Astrocyte (in vitro differentiated cells and primary cell): ENCODE measurements around the gene TGFB1. TPM values are rescaled to one million over a fixed set of nuclear protein-coding genes. Genes with fewer than 3 reads are reported as not detected.
"Not testable (repeated sequence)": the region's sequence is repeated elsewhere in the genome, so short reads cannot be mapped to it uniquely, and the experiment has no call there.

ENCODE experiments used
- DNase-seq: peaks from one replicate; pipeline ENCODE4 v3.0.0-alpha.2; 2010; ENCODE audit warnings: low read depth
- FAIRE-seq: peaks from 2 replicates; lab custom pipeline; 2011; peaks lifted over from hg19 to GRCh38; lab: Jason Lieb, UNC
- H2AFZ ChIP-seq: 2 replicates; pipeline ENCODE4 v1.6.0; 2012; ENCODE audit warnings: low read depth, low read length, inconsistent platforms
- H3K27ac ChIP-seq: 2 replicates; pipeline ENCODE4 v1.5.1; 2011; ENCODE audit warnings: low read depth, low read length, inconsistent platforms
- H3K27me3 ChIP-seq: 2 replicates; pipeline ENCODE4 v1.6.0; 2011; ENCODE audit warnings: low read length, inconsistent platforms; ENCODE audit not compliant: insufficient read depth
- H3K36me3 ChIP-seq: 2 replicates; pipeline ENCODE4 v1.5.1; 2011; ENCODE audit warnings: low read length, inconsistent platforms; ENCODE audit not compliant: insufficient read depth
- H3K4me1 ChIP-seq: 2 replicates; pipeline ENCODE4 v1.5.1; 2011; ENCODE audit warnings: low read length, inconsistent platforms; ENCODE audit not compliant: insufficient read depth
- H3K4me2 ChIP-seq: 2 replicates; pipeline ENCODE4 v1.6.0; 2012; ENCODE audit warnings: low read length, inconsistent platforms
- H3K4me3 ChIP-seq: 2 replicates; pipeline ENCODE4 v1.5.1; 2011; ENCODE audit warnings: low read depth, mild to moderate bottlenecking, low read length, inconsistent platforms; ENCODE audit not compliant: insufficient read depth
- H3K79me2 ChIP-seq: 2 replicates; pipeline ENCODE4 v1.6.0; 2012; ENCODE audit warnings: mild to moderate bottlenecking, low read length, inconsistent platforms; ENCODE audit not compliant: insufficient read depth
- H3K9ac ChIP-seq: 2 replicates; pipeline ENCODE4 v1.6.0; 2012; ENCODE audit warnings: mild to moderate bottlenecking, low read length, inconsistent platforms
- H3K9me3 ChIP-seq: 2 replicates; pipeline ENCODE4 v1.5.1; 2012; ENCODE audit warnings: low read depth, mild to moderate bottlenecking, low read length, inconsistent platforms; ENCODE audit not compliant: insufficient read depth
- H4K20me1 ChIP-seq: 2 replicates; pipeline ENCODE4 v1.6.0; 2012; ENCODE audit warnings: low read length, inconsistent platforms; ENCODE audit not compliant: insufficient read depth
- H3K27ac Mint-ChIP-seq: one replicate; pipeline ENCODE4 v1.8.0; 2021; ENCODE audit warnings: mild to moderate bottlenecking, mixed read lengths; ENCODE audit not compliant: unreplicated experiment
- H3K27me3 Mint-ChIP-seq: one replicate; pipeline ENCODE4 v1.8.0; 2021; ENCODE audit warnings: low read depth, mixed read lengths; ENCODE audit not compliant: unreplicated experiment
- H3K36me3 Mint-ChIP-seq: one replicate; pipeline ENCODE4 v1.8.0; 2021; ENCODE audit warnings: low read depth, mixed read lengths; ENCODE audit not compliant: unreplicated experiment
- H3K4me1 Mint-ChIP-seq: one replicate; pipeline ENCODE4 v1.8.0; 2021; ENCODE audit warnings: low read depth, mixed read lengths; ENCODE audit not compliant: unreplicated experiment
- H3K4me3 Mint-ChIP-seq: one replicate; pipeline ENCODE4 v1.8.0; 2021; ENCODE audit warnings: mild to moderate bottlenecking, moderate library complexity, mixed read lengths; ENCODE audit not compliant: unreplicated experiment
- H3K9me3 Mint-ChIP-seq: one replicate; pipeline ENCODE4 v1.8.0; 2021; ENCODE audit warnings: mild to moderate bottlenecking, mixed read lengths; ENCODE audit not compliant: unreplicated experiment
- CTCF ChIP-seq: IDR thresholded peaks from 2 replicates; pipeline ENCODE4 v1.5.1; 2011; ENCODE audit warnings: low read depth, mild to moderate bottlenecking, inconsistent platforms, low read length, moderate library complexity; ENCODE audit not compliant: insufficient read depth
- EZH2 ChIP-seq: IDR thresholded peaks from 2 replicates; pipeline ENCODE4 v1.6.1; 2012; ENCODE audit warnings: mild to moderate bottlenecking, low read length, inconsistent platforms; ENCODE audit not compliant: insufficient read depth
- total RNA-seq: library from RNA; stranded (reverse); gene quantifications from 2 replicates; pipeline ENCODE4 v1.2.1, GENCODE V29; 2021

Gene TGFB1
- total RNA-seq, 1 donor from 2014 or later, result 155 TPM

GRCh38 chr19:41371541-41371940 lies 17.8 kb upstream of the TGFB1 start:
- no peak for FAIRE-seq
- H3K4me2 ChIP-seq, result no peak overlapping the region

GRCh38 chr19:41371119-41371518 lies 17.4 kb upstream of the TGFB1 start:
- not testable (repeated sequence) for H2AFZ ChIP-seq, H3K36me3 ChIP-seq, H3K36me3 Mint-ChIP-seq, H3K27me3 ChIP-seq, H4K20me1 ChIP-seq, H3K27ac Mint-ChIP-seq, H3K9ac ChIP-seq, H3K9me3 Mint-ChIP-seq, H3K27me3 Mint-ChIP-seq, H3K4me3 ChIP-seq, H3K9me3 ChIP-seq, H3K27ac ChIP-seq, DNase-seq, FAIRE-seq, H3K4me2 ChIP-seq, H3K4me3 Mint-ChIP-seq
- H3K4me1 ChIP-seq, result peaks cover 20% of the 10 kb centered on the region
- H3K4me1 Mint-ChIP-seq, result peaks cover 11% of the 10 kb centered on the region
- H3K79me2 ChIP-seq, result peaks cover 20% of the 10 kb centered on the region

More at GRCh38 chr19:41371541-41371940, 17.8 kb upstream of the TGFB1 start:
- no peak overlapping the region for H3K9ac ChIP-seq
- no peaks in the 10 kb centered on the region for H4K20me1 ChIP-seq
- H3K4me3 Mint-ChIP-seq, result no peak overlapping the region
- H3K36me3 Mint-ChIP-seq, result peaks cover 5% of the 10 kb centered on the region
- H3K27me3 ChIP-seq, result no peaks in the 10 kb centered on the region
- no peaks in the 10 kb centered on the region for H3K36me3 ChIP-seq
- no peak for DNase-seq
- no peak overlapping the region for H2AFZ ChIP-seq
- no peak overlapping the region for H3K4me3 ChIP-seq
- peaks cover 16% of the 10 kb centered on the region for H3K79me2 ChIP-seq
- H3K27me3 Mint-ChIP-seq, result no peaks in the 10 kb centered on the region
- H3K27ac Mint-ChIP-seq, result no peak overlapping the region
- no peak for TF ChIP-seq CTCF
- no peak for TF ChIP-seq EZH2
- H3K4me1 Mint-ChIP-seq, result peaks cover 12% of the 10 kb centered on the region
- no peaks in the 10 kb centered on the region for H3K9me3 ChIP-seq
- no peak overlapping the region for H3K27ac ChIP-seq
- H3K9me3 Mint-ChIP-seq, result no peaks in the 10 kb centered on the region
- peaks cover 24% of the 10 kb centered on the region for H3K4me1 ChIP-seq

- Histone ChIP-seq H3K4me1 (peaks cover 17% of the 10 kb centered on the region), H3K4me2 (no peak overlapping the region), H4K20me1 (no peaks in the 10 kb centered on the region), H3K27me3 (no peaks in the 10 kb centered on the region), H3K36me3 (no peaks in the 10 kb centered on the region), H3K9me3 (no peaks in the 10 kb centered on the region), H3K79me2 (peaks cover 26% of the 10 kb centered on the region), H3K9ac (no peak overlapping the region), H3K27ac (no peak overlapping the region), H3K4me3 (no peak overlapping the region), H2AFZ (no peak overlapping the region)
- no peaks in the 10 kb centered on the region for H3K27me3 Mint-ChIP-seq
- H3K9me3 Mint-ChIP-seq, result no peaks in the 10 kb centered on the region
- H3K4me3 Mint-ChIP-seq, result no peak overlapping the region
- FAIRE-seq (no peak), DNase-seq (no peak)
- H3K4me1 Mint-ChIP-seq, result peaks cover 13% of the 10 kb centered on the region
- peaks cover 5% of the 10 kb centered on the region for H3K36me3 Mint-ChIP-seq
- no peak overlapping the region for H3K27ac Mint-ChIP-seq
- TF ChIP-seq CTCF, result no peak
- TF ChIP-seq EZH2, result no peak
Observed at GRCh38 chr19:41369769-41370168, 16.0 kb upstream of the TGFB1 start.
